Activated CD8-positive, alpha-beta memory T cell treated with anti-CD3 and anti-CD28 coated beads for 24 hours (primary cell): ENCODE results near the gene TJP2.

ENCODE experiments used
- DNase-seq: peaks from one replicate; pipeline ENCODE4 v3.0.0-alpha.2; 2020

The TJP2 gene

DNA sequence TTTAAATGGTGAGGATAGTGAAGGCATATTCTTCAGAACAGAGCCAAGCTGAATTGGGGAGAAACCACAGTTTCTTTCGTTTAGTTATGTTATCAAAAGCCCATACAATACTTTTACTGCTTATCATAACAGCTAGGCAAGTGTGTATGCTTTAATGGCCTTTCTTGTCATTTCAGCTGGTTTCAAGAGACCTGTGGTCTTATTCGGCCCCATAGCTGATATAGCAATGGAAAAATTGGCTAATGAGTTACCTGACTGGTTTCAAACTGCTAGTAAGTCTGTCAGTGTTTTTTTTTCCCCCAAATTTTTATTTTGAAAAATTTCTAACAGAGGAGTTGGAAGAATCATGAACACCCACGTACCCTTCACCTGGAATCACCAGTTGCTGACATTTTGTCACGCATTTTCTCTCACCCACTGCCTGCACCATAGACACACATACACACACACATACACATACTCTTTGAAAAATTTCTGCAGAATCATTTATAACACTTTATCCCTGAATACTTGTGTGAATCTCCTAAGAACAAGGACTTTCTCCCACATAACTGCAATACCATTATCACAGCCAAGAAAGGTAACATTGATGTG is 63.7 kb downstream of the TJP2 start:
- DNase-seq, result no peak

DNA sequence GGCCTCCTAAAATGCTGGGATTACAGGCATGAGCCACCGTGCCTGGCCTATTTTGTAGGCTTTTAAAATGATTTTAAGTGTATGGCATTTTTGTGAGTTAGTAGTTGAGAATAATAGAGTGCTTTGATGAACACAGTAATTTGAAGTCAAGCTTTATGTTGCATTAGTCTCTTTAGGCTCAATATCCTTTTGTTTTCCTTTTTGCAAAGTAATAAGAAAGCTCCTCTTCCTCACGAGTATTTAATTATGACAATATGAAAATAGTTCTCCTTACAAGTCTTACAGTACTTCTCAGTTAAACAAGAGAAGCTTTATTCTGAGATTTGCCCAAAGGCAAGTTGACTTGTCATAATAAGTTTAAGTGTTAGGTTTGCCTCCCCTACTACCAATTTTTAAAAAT is 69.0 kb downstream of the TJP2 start:
- DNase-seq, result no peak

DNA sequence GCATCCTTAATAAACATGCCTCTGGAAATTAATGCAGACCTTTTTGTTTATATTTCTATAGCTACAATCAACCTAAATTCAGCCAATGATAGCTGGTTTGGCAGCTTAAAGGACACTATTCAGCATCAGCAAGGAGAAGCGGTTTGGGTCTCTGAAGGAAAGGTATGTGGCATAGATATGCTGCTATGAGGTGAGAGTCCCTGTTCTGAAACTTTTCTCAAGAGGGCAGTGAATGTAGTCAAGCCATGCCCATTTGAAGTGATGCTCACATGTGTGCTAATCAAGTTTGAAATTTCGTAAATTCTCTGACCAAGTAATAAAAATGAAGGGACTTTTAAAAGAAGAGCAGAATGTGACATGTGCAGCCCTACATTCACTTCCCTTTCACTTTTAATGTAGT is 72.6 kb downstream of the TJP2 start:
- DNase-seq, result no peak

DNA sequence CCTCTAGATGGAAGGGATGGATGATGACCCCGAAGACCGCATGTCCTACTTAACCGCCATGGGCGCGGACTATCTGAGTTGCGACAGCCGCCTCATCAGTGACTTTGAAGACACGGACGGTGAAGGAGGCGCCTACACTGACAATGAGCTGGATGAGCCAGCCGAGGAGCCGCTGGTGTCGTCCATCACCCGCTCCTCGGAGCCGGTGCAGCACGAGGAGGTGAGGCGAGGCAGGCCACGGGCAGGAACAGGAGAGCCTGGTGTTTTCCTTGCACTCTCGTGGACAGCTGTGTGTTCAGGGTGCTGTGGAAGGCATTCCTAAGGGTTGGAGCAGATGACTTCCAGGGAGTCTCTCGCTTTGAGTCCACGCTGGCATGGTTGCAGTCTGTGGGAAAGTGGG is 73.9 kb downstream of the TJP2 start:
- no peak for DNase-seq

DNA sequence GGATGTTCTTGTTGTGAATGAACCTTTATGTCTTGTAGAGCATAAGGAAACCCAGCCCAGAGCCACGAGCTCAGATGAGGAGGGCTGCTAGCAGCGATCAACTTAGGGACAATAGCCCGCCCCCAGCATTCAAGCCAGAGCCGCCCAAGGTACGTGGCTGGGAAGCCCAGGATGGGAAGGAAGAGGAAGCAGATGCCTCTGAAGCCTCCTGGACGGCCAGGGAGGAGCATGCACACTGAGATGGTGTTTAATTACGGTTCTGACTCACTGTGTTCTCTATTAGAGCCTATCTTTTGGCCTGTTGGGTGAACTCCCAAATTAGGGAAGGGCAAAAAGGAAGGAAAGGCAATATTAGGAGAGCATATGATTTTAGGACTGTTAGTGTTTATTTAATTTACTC is 75.3 kb downstream of the TJP2 start:
- DNase-seq, result no peak

DNA sequence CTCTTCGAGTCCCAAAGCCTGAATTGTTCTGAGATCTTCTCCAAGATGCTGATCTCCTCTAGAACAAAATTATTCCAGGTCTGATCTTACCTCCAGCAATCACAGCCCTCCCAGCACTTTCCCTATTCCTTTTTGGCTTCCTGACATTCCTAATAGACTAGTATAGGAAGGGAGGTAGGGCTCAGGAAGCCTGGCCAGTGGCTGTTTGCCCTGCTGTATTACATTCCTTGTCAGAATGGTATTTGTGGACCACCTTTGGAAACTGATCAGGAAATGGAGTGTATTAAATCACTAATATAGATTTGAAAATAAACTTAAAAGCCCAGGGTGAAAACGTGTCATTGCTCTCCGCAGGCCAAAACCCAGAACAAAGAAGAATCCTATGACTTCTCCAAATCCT is 76.6 kb downstream of the TJP2 start:
- no peak for DNase-seq

DNA sequence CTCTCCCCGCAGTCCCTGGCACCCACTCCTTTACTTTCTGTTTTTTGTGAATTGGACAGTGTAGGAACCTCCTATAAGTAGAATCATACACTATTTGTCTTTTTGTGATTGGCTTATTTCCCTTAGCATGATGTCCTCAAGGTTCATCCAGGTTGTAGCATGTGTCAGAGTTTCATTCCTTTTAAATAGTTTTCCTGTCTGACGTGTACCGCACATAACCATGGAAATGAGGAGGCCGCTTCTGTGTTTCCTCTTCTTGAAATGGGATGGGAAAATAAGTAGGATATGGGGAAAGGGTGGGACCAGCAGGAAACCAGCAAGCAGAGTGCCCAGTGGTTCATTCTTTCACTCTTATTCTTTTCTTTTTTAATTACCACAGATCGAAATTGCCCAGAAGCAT is 78.4 kb downstream of the TJP2 start:
- DNase-seq, result no peak

DNA sequence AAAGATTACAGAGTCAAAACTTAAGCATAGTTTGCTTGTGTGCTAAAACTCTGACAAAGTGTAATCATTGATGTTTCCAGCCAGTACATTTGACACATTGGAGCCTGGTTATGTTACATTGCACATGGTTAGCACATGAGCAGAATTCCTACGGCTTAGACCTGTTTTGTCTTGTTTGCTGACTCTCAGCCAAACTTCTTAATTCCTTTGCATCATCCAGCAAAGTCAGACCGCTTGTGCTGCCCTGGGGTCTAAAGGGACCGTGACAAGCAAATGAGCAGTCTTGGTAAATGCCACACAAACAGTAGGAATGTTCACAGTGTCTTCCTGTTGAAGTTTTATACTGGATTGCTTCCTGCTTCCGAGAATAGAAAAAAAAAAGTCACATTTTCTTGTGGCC is 79.0 kb downstream of the TJP2 start:
- no peak for DNase-seq

DNA sequence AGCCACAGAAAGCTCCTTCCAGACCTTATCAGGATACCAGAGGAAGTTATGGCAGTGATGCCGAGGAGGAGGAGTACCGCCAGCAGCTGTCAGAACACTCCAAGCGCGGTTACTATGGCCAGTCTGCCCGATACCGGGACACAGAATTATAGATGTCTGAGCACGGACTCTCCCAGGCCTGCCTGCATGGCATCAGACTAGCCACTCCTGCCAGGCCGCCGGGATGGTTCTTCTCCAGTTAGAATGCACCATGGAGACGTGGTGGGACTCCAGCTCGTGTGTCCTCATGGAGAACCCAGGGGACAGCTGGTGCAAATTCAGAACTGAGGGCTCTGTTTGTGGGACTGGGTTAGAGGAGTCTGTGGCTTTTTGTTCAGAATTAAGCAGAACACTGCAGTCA is 80.1 kb downstream of the TJP2 start:
- DNase-seq, result no peak

DNA sequence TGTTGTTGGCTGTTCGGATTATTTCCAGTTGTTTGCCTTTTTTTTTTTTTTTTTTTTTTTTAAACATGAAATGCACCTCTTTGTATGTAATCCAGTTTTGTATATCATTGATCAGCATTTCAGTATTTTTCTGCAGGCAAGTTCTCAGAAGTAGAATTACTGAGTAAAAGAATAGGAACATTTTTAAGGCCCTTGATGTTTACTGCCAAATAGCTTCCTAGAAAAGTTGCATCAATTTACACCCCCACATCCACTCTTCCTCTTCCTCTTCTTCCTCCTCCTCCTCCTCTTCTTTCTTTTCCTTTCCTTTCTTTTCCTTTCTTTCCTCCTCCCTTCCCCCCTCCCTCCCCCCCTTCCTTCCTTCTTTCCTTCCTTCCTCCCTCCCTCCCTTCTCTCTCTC is 81.5 kb downstream of the TJP2 start:
- DNase-seq, result no peak

DNA sequence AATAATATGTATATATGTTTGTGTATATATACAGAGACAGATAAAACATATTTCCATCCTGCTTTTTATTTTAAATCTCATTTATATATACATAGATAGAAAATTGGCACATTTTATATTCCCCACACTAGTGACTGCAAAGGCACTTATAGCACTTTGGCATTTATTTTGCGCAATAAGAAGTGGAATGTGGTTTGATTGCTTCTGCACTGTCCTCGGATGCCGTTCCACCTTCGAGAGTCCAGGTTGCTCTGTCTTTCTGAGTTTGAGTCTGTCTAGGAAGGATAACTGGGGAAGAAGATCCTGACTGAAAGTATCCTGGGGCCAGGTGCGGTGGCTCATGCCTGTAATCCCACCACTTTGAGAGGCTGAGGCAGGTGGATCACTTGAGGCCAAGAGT is 84.5 kb downstream of the TJP2 start:
- no peak for DNase-seq

DNA sequence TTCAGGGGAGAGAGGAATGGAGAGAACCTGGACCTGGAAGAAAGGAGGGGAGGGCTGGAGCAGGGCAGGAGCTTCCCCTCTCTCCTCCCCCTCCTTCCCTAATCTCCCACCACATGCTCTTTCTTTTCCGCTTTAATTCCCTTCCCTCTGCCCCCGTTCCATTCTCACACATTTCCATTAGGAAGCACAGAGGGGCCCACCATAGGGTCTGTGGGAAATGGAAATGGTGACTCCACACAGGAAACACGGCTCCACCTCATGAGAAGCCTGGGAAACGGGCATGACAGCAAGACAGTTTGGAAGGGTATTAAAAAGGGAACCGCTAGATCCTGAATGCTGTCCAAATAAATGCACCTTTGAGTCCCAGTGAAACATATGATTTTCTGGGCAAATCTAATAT is 86.1 kb downstream of the TJP2 start:
- no peak for DNase-seq

DNA sequence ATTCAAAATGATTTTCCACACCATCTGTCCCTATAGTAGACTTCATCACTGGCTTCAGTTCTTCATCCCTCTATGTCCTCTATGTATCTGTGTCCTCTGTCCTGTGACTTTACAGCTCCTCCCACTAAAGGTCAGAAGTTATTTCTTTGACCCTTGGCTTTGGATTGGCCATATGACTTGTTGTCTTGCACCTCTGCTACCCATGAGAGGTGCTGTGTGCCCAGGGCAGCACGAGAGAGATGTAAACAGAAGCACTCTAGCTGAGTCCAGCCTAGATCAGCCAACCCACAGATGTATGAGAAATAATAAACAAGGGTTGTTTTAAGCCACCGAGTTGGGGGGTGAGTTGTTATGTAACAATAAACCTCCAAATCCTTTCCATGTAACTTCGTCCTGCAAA is 87.6 kb downstream of the TJP2 start:
- DNase-seq, result no peak

DNA sequence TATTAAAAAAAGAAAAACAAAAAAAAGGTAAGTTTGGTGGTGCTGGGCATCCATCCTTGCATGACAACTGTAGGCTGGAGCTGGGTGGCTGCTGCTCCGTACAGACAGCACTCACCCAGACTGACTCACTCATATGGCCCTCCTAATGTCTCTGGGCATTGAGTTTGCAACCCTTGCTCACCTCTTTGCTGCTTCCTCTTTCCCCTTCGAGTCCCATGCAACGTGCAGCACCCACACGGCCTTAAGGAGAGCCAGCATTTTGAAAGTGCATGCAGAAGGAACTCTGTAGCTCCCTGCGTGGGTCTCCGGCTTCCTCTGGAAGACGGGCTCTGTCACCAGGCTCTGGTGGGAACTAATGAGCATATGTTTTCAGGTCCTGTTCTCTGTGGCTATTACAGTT is 90.4 kb downstream of the TJP2 start:
- DNase-seq, result no peak

DNA sequence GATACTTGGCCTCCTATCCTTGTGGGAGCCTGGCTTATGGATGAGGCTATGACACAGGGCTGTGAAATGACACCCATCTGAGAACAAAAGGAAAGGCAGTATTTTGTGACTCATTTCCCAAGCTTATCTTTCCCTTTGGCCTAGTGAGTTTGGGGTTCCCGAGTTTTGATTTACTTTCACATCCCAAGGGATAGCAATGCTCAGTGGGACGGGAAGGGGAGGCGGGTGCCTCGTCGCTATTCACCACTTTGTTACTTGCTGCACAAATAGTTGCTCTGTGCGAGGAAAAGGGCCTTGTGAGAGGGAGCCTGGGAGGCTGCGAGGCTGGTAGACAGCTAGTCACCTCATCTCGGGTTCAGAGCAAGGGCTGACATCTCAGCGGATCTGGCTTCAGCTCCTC is 91.8 kb downstream of the TJP2 start:
- DNase-seq, result no peak

DNA sequence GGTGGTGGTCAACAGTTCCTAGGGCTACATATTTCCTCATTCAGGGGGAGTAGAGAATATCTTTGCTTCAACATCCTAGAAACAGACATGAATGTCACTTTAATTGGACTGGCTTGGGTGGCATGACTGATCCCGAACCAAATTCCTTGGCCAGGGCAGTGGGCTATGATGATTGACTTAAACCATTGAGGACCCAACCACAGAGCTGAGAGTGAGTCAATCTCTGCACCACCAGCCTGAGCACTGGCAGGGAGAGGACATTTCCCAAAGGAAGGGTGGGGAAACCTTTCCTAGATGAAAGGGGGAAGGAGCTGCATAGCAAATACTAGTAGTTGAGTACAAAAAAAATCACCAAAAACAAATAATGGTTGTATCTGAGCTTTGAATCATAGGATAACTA is 98.1 kb downstream of the TJP2 start:
- DNase-seq, result no peak

DNA sequence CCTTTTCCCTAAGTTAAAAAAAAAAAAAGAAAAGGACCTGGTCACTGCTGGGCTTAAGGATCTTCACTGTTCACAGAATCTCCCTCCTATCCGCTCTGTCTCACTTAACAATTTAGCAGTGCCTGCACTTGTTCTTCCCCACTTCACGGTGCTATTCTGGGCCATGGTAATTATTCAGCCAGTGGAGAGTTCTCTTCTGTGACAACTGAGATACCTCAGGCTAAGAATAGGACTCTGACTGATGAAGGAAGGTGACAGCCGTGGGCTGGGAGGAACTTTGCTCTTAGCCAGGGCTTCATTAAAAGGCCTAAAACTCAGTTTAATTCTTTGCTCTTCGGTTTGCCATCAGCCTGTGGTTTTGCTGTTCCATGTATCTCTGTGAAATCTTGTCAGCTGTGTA is 99.1 kb downstream of the TJP2 start:
- no peak for DNase-seq

DNA sequence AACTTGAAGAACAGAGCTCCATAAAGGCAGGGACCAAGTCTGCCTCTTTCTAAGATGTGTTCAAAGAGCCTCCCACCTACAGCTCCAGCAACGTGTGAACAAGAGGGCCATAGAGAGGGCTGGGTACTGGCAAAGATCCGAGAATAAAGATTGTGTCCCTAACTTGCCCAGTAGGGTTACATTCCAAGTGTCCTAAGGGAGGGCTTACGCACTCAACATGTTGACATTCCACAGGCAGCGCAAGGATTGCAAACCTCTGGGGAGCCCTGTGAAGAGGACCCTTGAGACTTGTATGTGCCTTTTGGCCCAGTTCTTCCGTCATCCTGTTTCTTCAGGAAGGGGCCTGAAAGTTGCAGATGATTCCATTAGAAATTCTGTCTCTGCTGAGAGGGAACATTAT is 102.7 kb downstream of the TJP2 start:
- DNase-seq, result no peak

DNA sequence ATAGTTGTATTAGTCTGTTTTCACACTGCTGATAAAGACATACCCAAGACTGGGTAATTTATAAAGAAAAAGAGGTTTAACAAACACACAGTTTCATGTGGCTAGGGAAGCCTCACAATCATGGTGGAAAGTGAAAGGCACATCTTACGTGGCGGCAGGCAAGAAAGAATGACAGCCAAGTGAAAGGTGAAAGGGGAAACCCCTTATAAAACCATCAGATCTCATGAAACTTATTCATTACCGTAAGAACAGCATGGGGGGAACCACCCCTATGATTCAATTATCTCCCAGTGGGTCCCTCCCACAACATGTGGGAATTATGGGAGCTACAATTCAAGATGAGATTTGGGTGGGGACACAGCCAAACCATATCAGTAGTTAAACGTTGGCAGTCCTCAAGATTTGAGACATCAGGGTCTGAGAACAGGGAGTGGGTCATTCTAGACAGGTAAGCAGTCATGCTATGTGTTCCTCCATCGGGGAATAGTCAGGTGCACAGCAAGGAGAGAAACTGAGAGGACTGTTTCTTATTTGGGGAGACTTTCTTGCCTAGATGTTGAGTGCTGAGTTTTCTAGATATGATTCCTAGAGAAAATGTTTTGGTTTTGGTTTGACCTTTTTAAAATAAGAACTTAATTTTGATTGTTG is 105.1 kb downstream of the TJP2 start:
- no peak for DNase-seq

DNA sequence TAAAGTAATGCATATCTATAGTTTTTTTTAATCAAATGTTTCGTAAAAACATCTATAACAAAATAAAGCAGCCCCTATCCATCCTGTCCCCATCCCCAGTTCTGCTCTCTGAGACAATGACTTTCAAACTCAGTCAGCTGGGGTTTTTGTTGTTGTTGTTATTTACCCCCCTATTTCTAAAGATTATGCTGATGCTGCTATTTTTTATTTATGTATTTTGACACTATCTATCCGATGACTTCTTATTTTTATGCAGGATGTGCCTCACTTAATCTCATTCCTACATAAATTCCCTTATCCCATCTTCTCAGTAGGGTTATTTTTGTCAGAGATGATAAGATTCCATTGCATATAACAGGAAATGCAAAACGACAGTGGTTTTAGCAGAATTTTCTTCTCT is 105.7 kb downstream of the TJP2 start:
- DNase-seq, result no peak

DNA sequence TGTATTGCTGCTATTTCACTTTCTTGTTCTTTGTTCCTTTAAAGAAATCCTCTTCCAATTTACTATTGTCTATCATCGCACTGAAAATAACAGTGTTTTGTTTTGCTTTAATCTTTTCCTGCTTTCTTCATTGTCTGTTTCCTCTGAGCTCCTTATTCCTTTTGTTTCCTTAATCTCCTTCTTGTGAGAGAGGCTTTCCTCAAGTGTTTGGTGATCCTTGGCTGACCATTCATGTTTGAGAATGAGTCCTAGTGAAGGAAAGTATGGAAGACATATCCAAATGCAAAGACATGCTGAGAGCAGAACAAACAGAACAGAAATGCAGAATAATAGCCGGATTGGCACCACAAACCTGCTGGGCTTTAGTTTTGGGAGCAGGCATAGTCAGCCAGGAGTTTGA is 108.9 kb downstream of the TJP2 start:
- no peak for DNase-seq

DNA sequence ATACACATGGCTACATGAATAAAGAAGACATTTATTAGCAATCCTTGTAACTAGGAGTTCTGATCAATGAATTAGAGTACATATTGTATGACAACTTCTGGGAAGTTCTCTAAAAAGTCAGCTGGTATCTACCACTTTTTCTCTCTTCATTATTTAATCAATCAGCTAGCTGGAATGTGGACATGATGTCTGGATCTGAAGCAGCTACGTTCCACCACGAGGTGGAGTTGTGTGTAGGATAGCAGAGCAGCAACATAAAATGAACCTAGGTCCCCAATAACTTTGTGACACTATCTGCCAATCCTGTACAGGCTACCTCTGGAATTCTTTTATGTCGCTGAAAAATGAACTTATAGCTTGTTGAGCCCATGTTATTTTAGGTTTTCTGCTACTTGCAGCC is 118.0 kb downstream of the TJP2 start:
- DNase-seq, result no peak

DNA sequence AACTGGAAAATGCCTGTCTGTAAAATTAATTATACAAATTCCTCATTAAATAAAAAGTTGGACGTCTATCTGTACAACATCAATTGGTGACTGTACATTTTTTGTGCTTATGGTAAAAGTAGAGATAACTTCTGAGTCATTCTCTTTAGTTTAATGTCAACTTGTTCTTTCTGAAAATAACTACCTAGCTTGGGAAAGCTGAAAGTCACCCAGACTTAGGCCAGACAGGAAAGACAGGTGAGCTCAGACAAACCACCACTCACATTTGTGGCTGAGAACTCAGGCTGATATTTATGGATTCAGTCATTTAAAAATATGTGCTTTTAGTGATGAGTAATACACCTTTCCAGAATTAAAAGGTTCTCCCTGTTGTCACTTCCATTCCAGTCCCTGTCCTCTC is 119.1 kb downstream of the TJP2 start:
- DNase-seq, result no peak

DNA sequence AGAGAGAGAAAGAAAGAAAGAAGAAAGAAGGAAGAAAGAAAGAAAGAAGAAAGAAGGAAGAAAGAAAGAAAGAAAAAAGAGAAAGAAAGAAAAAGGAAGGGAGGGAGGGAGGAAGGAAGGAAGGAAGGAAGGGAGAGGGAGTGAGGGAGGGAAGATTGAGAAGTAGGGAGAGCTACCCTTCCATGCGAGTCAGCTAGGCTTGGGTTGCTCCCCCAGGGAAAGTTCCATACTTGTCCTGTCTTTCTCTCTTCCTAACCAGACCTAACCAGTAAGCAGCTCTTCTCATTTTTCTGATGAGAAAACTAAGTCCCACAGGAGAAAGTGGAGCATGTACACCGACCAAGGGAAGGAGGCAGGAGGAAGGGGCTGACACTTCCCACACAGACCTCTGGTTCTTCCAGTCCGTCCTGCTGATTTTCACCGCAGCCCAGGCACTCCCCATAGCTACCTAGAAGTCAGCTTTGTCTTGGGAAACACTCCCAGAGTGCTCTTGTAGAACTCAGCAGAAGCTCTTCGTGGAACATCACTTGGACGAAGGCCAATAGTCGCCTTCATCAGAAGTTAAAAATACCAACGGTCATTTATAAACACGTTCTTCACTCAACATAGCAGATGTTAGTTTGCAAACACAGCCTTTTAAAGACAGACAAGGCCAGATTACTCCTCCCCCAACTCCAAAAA is 121.9 kb downstream of the TJP2 start:
- no peak for DNase-seq
